OCI-LY3 (cell line): Measurements from ENCODE around the gene QKI.

ENCODE experiments used
- H2AFZ ChIP-seq: fragments of 200-600, 300-600 bp; shearing (Covaris generic); 2 replicates; pipeline ENCODE4 v1.6.0; 2014; ENCODE audit warnings: antibody characterized with exemption, low read depth, low read length
- H3K27ac ChIP-seq: fragments of 200-600, 300-600 bp; sonication (generic); 2 replicates; pipeline ENCODE4 v1.5.1; 2014; ENCODE audit warnings: mild to moderate bottlenecking, low read length, moderate library complexity, mixed read lengths
- H3K27me3 ChIP-seq: fragments of 200-600, 300-600 bp; sonication (generic); 2 replicates; pipeline ENCODE4 v1.6.1; 2014; ENCODE audit warnings: low read depth, low read length, mixed read lengths
- H3K36me3 ChIP-seq: fragments of 200-600, 300-600 bp; sonication (generic); replicated peaks from 2 replicates; pipeline ENCODE3; 2014; ENCODE audit warnings: low read depth, low read length, mixed read lengths
- H3K4me1 ChIP-seq: fragments of 300-600, 200-600 bp; sonication (generic); 2 replicates; pipeline ENCODE4 v1.6.1; 2014; ENCODE audit warnings: low read length, mixed read lengths
- H3K4me2 ChIP-seq: fragments of 200-600, 300-600 bp; sonication (generic); 2 replicates; pipeline ENCODE4 v1.6.1; 2014; ENCODE audit warnings: low read length, mixed read lengths
- H3K4me3 ChIP-seq: fragments of 300-600, 200-600 bp; sonication (generic); 2 replicates; pipeline ENCODE4 v1.5.1; 2014; ENCODE audit warnings: antibody characterized with exemption, mild to moderate bottlenecking, low read length, moderate library complexity
- H3K79me2 ChIP-seq: fragments of 300-600, 200-600 bp; shearing (Covaris generic); 2 replicates; pipeline ENCODE4 v1.6.1; 2014; ENCODE audit warnings: mild to moderate bottlenecking, low read length, mixed read lengths
- H3K9ac ChIP-seq: fragments of 300-600, 200-600 bp; shearing (Covaris generic); 2 replicates; pipeline ENCODE4 v1.6.0; 2014; ENCODE audit warnings: mild to moderate bottlenecking, low read length, moderate library complexity
- H3K9me3 ChIP-seq: fragments of 200-600, 300-600 bp; shearing (Covaris generic); 2 replicates; pipeline ENCODE4 v1.6.1; 2014; ENCODE audit warnings: low read length, mixed read lengths; ENCODE audit not compliant: insufficient read depth
- H4K20me1 ChIP-seq: fragments of 200-600, 300-600 bp; sonication (generic); 2 replicates; pipeline ENCODE4 v1.6.1; 2016; ENCODE audit warnings: low read length, mixed read lengths; ENCODE audit not compliant: insufficient read depth
- EZH2phosphoT487 ChIP-seq: fragments of 200-600 bp; shearing (Covaris generic); IDR thresholded peaks from 2 replicates; pipeline ENCODE4 v1.6.1; 2018; ENCODE audit warnings: antibody characterized with exemption, mixed run types, low read depth
- TF ChIP-seq, protein P1 (sequence below): fragments of 200-600, 300-600 bp; sonication (generic); IDR thresholded peaks from 2 replicates; pipeline ENCODE4 v1.5.1; 2014; ENCODE audit warnings: antibody characterized with exemption, low read length, low read depth

QKI gene

DNA sequence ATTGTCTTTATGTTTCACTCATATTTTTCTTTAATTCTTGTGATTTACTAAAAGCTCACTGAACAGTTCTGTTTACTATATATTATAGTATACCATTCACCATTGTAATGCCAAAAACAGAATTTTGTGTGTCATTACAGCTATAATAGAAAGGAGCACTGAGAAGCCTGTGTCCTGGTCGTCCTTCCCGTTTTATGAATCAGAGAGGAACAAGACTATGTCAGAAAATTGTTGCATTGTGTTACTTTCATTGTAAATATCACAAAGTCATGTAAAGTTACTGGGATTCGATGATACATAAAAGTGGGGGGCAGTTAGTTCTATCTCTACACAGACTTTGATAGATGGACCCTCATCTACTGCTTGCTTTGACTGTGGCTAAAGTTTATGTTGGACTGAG lies 145.1 kb downstream of the QKI start:
- Histone ChIP-seq H3K9ac (no peak overlapping the region), H3K4me1 (no peaks in the 10 kb centered on the region), H2AFZ (no peak overlapping the region), H3K4me3 (no peak overlapping the region), H3K4me2 (no peak overlapping the region), H4K20me1 (peaks cover 24% of the 10 kb centered on the region; the same call in 1 of the 2 replicates), H3K27me3 (no peaks in the 10 kb centered on the region), H3K79me2 (peaks cover 43% of the 10 kb centered on the region), H3K36me3 (peaks cover 28% of the 10 kb centered on the region), H3K9me3 (no peaks in the 10 kb centered on the region), H3K27ac (no peak overlapping the region)
- TF ChIP-seq, protein P1, sequence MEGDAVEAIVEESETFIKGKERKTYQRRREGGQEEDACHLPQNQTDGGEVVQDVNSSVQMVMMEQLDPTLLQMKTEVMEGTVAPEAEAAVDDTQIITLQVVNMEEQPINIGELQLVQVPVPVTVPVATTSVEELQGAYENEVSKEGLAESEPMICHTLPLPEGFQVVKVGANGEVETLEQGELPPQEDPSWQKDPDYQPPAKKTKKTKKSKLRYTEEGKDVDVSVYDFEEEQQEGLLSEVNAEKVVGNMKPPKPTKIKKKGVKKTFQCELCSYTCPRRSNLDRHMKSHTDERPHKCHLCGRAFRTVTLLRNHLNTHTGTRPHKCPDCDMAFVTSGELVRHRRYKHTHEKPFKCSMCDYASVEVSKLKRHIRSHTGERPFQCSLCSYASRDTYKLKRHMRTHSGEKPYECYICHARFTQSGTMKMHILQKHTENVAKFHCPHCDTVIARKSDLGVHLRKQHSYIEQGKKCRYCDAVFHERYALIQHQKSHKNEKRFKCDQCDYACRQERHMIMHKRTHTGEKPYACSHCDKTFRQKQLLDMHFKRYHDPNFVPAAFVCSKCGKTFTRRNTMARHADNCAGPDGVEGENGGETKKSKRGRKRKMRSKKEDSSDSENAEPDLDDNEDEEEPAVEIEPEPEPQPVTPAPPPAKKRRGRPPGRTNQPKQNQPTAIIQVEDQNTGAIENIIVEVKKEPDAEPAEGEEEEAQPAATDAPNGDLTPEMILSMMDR: no peak
- no peak for TF ChIP-seq EZH2phosphoT487

DNA sequence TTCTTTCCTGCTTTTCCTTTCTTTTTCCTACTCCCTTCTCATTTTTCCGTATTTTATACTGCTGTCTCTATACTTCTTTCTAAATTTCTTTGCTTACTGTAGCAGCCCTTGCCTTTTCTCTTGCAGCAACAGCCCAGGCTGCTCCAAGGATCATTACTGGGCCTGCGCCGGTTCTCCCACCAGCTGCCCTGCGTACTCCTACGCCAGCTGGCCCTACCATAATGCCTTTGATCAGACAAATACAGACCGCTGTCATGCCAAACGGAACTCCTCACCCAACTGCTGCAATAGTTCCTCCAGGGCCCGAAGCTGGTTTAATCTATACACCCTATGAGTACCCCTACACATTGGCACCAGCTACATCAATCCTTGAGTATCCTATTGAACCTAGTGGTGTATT lies 148.8 kb downstream of the QKI start:
- Histone ChIP-seq H4K20me1 (peaks cover 11% of the 10 kb centered on the region; the same call in 1 of the 2 replicates), H3K4me2 (no peak overlapping the region), H2AFZ (no peak overlapping the region), H3K36me3 (peaks cover 35% of the 10 kb centered on the region), H3K27me3 (no peaks in the 10 kb centered on the region), H3K9ac (no peak overlapping the region), H3K9me3 (no peaks in the 10 kb centered on the region), H3K4me1 (no peaks in the 10 kb centered on the region), H3K27ac (no peak overlapping the region), H3K79me2 (peaks cover 19% of the 10 kb centered on the region), H3K4me3 (no peak overlapping the region)
- TF ChIP-seq, protein P1: no peak
- TF ChIP-seq EZH2phosphoT487: no peak

DNA sequence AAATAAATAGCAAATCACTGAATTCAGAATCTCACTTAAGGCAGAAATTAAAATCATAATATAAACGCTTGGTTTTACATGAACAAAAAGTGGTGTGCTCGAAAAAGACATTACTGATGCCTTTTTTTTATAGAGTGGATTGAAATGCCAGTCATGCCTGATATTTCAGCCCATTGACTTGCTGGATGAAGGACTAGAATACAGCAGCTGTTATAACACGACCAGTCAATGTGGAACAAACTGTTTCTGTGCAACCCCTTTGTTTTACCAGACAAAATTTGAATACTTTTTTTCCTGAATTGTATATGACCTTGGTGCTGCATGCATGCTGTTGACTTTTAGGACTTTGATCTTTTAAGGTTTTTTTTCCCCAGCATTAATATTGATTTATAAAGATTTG lies 150.0 kb downstream of the QKI start:
- Histone ChIP-seq H2AFZ (no peak overlapping the region), H3K4me2 (no peak overlapping the region), H3K27me3 (no peaks in the 10 kb centered on the region), H4K20me1 (peaks cover 11% of the 10 kb centered on the region; the same call in 1 of the 2 replicates), H3K36me3 (peaks cover 29% of the 10 kb centered on the region), H3K9me3 (no peaks in the 10 kb centered on the region), H3K9ac (no peak overlapping the region), H3K79me2 (peaks cover 14% of the 10 kb centered on the region), H3K4me1 (no peaks in the 10 kb centered on the region), H3K27ac (no peak overlapping the region), H3K4me3 (no peak overlapping the region)
- TF ChIP-seq, protein P1: no peak
- no peak for TF ChIP-seq EZH2phosphoT487

DNA sequence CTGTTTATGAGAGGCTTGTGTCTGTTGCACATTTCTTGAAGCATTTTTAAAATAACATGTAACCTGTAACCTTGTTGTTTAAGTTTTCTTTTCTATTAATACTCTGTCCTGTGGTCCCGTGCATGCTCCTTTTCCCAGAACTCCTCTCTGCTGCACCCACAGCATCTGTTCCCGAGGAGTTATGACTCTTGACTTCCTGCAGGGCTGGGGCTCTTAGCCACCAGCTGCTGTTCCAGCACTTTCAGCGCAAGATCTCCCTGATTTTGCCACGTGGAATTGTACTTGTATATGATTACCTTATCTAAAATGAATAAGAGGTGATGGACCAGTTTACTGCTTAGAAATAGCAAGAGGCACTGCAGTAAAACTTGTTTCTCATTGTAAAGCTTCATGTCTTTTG lies 150.6 kb downstream of the QKI start:
- TF ChIP-seq, protein P1: no peak
- no peak for TF ChIP-seq EZH2phosphoT487
- no peaks in the 10 kb centered on the region for H3K4me1 ChIP-seq
- H3K9me3 ChIP-seq: no peaks in the 10 kb centered on the region
- peaks cover 24% of the 10 kb centered on the region for H3K36me3 ChIP-seq
- H3K79me2 ChIP-seq: peaks cover 9% of the 10 kb centered on the region
- no peak overlapping the region for H3K4me3 ChIP-seq
- no peak overlapping the region for H3K27ac ChIP-seq
- no peaks in the 10 kb centered on the region for H3K27me3 ChIP-seq
- no peak overlapping the region for H3K4me2 ChIP-seq
- H4K20me1 ChIP-seq: peaks cover 6% of the 10 kb centered on the region; the same call in 1 of the 2 replicates
- no peak overlapping the region for H2AFZ ChIP-seq
- H3K9ac ChIP-seq: no peak overlapping the region
